H1 (cell line): Measurements from ENCODE around the gene ZBTB49.

ENCODE experiments used
- HDAC2 ChIP-seq, 2 experiments: fragments of 300-600 bp in 1 of 2; sonication (generic) in 1 of 2; IDR thresholded peaks; 2 replicates each; pipeline ENCODE4 v1.6.1; 2011 to 2012; ENCODE audit warnings: low read depth in 2 of 2, low read length in 2 of 2, mild to moderate bottlenecking in 2 of 2, moderate library complexity in 2 of 2, borderline replicate concordance in 1 of 2, inconsistent platforms in 1 of 2
- KDM1A ChIP-seq: fragments of 200-600, 300-600 bp; sonication (generic); IDR thresholded peaks from 2 replicates; pipeline ENCODE4 v1.7.1; 2016; ENCODE audit warnings: mild to moderate bottlenecking, low read length, borderline replicate concordance
- MAFK ChIP-seq: IDR thresholded peaks from 2 replicates; pipeline ENCODE4 v1.6.1; 2012; ENCODE audit warnings: low read depth, mild to moderate bottlenecking, improper control_type of control experiment, low read length
- SIRT6 ChIP-seq: IDR thresholded peaks from one replicate; pipeline ENCODE4 v1.7.1; 2012; ENCODE audit warnings: low read length, inconsistent platforms
- SP1 ChIP-seq: IDR thresholded peaks from 2 replicates; pipeline ENCODE4 v1.6.1; 2011; ENCODE audit warnings: low read depth, low read length
- TAF1 ChIP-seq: IDR thresholded peaks from 2 replicates; pipeline ENCODE4 v1.6.1; 2011; ENCODE audit warnings: mild to moderate bottlenecking, low read depth, low read length
- TF ChIP-seq, protein P1 (sequence below), 3 experiments: IDR thresholded peaks; 1 replicate in 2 of 3; 2 replicates in 1 of 3; pipeline versions ENCODE4 v1.5.1 to v1.6.1; 2011; ENCODE audit warnings: low read length in 3 of 3, mild to moderate bottlenecking in 3 of 3, inconsistent platforms in 2 of 3, low read depth in 1 of 3, moderate library complexity in 1 of 3; ENCODE audit not compliant: insufficient read depth in 1 of 3; ENCODE audit errors: control extremely low read depth in 1 of 3
- TF ChIP-seq, protein P2 (sequence below): IDR thresholded peaks from 2 replicates; pipeline ENCODE4 v1.6.1; 2012; ENCODE audit warnings: low read length, inconsistent platforms
- TF ChIP-seq, protein P3 (sequence below): IDR thresholded peaks from 2 replicates; pipeline ENCODE4 v1.6.1; 2011; ENCODE audit warnings: low read depth, mild to moderate bottlenecking, low read length; ENCODE audit not compliant: insufficient read depth

DNA sequence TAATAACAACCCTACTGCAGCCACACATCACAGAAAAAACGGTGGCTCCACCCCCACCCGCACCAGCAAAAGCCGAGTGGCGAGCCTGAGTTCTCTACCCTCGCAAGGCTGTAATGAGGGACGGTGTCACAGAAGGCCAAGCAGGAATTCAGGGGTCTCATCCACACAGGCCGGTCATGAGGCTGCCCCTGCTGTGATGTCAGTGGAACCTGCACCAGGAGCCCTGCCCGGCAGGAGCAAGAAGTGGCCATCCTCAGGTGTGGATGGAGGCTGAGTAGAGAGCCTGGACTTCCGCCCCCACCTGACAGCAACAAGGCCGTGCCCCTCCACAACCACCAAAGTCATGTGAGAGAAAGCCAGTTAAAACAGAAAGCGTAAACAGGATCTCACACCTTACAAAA, 20.7 kb upstream of the ZBTB49 start:
- TF ChIP-seq MAFK (no peak), HDAC2 (IDR thresholded peaks at IDR 0.05; ENCODE audit: borderline replicate concordance in 1 of 2, low read depth in 2 of 2, low read length in 2 of 2) (no peak), SIRT6 (no peak), TAF1 (no peak), SP1 (no peak), KDM1A (no peak)
- TF ChIP-seq, protein P1, sequence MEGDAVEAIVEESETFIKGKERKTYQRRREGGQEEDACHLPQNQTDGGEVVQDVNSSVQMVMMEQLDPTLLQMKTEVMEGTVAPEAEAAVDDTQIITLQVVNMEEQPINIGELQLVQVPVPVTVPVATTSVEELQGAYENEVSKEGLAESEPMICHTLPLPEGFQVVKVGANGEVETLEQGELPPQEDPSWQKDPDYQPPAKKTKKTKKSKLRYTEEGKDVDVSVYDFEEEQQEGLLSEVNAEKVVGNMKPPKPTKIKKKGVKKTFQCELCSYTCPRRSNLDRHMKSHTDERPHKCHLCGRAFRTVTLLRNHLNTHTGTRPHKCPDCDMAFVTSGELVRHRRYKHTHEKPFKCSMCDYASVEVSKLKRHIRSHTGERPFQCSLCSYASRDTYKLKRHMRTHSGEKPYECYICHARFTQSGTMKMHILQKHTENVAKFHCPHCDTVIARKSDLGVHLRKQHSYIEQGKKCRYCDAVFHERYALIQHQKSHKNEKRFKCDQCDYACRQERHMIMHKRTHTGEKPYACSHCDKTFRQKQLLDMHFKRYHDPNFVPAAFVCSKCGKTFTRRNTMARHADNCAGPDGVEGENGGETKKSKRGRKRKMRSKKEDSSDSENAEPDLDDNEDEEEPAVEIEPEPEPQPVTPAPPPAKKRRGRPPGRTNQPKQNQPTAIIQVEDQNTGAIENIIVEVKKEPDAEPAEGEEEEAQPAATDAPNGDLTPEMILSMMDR (IDR thresholded peaks at IDR 0.05; ENCODE audit: control extremely low read depth in 1 of 3, insufficient read depth in 1 of 3, low read depth in 1 of 3, low read length in 3 of 3) = no peak
- TF ChIP-seq, protein P2, sequence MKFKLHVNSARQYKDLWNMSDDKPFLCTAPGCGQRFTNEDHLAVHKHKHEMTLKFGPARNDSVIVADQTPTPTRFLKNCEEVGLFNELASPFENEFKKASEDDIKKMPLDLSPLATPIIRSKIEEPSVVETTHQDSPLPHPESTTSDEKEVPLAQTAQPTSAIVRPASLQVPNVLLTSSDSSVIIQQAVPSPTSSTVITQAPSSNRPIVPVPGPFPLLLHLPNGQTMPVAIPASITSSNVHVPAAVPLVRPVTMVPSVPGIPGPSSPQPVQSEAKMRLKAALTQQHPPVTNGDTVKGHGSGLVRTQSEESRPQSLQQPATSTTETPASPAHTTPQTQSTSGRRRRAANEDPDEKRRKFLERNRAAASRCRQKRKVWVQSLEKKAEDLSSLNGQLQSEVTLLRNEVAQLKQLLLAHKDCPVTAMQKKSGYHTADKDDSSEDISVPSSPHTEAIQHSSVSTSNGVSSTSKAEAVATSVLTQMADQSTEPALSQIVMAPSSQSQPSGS = no peak
- TF ChIP-seq, protein P3, sequence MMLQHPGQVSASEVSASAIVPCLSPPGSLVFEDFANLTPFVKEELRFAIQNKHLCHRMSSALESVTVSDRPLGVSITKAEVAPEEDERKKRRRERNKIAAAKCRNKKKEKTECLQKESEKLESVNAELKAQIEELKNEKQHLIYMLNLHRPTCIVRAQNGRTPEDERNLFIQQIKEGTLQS = no peak
